Measurements from ENCODE around the gene IL11.
"Not testable (repeated sequence)": the region's sequence is repeated elsewhere in the genome, so short reads cannot be mapped to it uniquely, and the experiment has no call there.

Gene IL11

DNA sequence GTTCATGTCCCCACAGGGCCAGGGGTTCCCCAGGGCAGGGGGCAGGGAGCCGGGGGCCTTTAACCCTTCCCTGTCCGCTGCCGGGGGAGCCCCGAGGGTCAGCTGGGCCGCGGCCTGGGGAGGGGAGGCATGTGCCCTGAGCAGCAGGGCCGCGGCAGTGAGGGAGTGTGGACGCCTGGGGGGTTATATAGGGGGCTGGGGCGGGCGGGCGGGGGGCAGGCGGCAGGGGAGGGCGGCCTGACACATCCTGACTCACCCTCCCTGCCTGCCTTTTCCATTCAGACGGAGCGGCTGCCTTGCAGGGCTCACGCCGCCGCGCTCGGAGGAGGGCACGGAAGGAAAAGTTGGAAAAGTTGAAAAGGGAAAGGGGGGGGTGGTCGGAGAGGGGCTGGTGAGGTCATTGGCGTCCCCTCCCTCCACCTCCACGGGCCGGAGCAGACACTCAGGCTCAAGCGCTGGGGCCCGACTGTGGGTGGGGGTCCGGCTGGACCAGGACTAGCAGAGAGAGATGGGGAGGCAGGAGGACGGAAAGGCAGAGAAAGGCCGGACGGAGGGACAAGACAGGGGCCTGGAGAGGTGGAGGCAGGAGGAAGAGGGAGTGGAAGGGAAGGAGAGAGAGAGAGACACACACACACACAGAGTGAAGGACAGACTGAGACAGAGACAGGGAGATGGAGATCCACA is at the start of gene IL11:
Gene IL11, minus strand, starts transcription at position 159 of the 684 bp plus-strand sequence. Its CDS starts 153 bp downstream, at position 6.
- DNase-seq: no peak

DNA sequence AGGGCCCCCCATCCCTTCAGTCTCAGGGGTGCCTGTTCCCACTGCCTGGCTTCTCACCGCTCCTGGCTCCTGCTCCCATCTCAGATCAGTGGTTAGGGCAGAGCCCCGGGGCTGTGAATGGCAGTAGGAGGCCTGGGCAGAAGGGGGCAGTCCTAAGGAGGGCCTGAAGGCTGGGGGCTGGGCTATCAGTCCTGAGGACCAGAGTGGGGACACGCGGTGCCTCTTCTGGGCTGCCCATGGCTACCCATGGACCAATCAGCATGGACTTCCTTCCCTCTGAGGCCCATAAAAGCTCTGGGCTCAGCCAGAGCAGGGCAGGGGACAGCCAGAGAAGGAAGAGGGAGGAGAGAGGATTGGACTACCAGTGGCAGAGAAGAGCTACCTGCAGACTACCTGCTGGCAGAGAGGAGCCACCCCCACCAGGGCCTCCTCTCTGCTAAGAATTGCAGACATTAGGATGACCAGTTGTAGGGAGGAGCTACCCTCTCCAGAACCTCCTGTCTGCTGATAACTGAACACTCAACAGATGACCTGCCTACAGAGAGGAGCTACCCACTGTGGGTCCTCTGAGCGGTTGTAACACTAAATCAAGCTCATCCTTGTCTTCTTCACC is 49.5 kb upstream of the IL11 start:
- DNase-seq: no peak

DNA sequence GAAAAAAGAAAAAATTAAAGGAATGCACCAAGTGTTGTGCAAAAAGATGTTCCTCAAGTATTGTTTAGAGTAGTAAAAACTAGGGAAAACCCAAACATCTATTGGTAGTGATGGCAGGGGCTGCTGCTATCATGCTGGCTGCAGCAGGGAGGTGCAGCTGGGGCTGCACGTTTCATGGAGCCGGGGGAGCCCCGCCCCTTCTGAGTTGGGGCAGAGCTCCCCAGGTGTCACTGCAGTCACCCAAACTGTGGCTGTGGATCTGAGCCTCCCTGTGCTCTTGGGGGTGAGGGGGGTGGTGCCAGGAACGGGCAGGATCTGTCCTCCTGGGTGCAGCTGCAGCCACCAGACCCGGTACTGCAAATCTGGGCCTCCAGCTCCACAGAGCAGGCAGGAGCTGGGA is 48.8 kb upstream of the IL11 start:
- DNase-seq: no peak

DNA sequence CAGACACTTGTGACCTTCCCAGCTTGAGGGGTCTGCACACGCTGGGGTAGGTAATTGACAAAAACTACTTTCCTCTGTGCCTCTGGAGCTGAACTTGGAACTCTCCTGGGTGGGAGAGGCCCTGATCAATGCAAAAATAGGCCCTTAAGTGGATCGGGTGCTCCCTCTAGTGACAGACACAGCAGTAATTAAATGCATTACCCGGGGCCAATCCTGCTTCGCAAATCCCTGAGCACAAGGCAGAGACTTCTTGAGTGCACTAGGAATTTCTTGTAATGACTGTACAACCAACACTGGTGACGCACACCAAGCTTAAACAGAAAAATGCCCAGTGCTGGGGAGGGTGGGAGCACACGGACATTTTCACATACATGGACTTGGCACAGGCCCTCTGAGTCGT is 47.9 kb upstream of the IL11 start:
- no peak for DNase-seq

DNA sequence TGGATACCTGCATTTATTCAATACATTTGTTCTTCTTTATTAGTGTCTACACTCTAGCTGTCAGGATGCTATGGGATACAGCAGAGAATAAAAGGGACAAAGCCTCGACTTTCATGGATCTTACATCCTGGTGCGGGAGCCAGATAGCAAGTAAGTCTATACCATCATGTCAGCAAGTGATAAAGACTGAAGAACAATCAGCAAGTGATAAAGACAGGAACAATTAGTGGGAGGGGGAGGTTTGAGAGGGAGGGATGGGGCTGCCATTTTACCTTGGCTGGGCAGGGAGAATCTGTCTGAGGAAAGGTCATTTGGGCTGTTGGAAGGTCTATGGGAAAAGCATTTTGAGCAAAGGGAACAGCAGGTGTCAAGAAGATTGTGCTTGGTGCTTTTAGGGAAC is 39.9 kb upstream of the IL11 start:
- DNase-seq: no peak

DNA sequence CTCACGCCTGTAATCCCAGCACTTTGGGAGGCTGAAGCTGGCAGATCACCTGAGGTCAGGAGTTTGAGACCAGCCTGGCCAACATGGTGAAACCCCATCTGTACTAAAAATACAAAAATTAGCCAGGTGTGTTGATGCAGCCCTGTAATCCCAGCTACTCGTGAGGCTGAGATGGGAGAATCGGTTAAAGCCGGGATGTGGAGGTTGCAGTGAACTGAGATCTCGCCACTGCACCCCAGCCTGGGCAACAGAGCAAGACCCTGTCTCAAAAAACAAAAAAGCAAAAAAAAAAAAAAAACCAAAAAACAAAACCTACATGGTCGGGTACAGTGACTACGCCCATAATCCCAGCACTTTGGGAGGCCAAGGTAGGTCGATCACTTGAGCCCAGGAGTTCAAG is 38.9 kb upstream of the IL11 start:
- DNase-seq: not testable (repeated sequence)

DNA sequence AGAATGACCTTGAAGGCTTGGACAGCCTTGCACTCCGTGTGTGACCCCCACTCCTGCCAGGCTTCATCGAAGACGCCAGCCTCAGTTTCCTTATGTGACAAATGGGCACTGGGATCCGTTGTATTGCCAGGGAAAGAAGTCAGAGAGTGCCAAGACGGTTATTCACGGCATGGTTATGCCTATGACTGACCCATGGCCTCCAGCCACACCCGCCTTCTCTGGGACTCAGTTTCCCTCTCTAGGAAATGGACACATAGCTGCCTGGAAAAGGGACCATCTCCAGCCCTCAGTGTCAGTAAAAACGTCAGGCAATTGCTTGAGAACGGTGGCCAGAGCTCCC is 38.2 kb upstream of the IL11 start:
- DNase-seq: no peak

DNA sequence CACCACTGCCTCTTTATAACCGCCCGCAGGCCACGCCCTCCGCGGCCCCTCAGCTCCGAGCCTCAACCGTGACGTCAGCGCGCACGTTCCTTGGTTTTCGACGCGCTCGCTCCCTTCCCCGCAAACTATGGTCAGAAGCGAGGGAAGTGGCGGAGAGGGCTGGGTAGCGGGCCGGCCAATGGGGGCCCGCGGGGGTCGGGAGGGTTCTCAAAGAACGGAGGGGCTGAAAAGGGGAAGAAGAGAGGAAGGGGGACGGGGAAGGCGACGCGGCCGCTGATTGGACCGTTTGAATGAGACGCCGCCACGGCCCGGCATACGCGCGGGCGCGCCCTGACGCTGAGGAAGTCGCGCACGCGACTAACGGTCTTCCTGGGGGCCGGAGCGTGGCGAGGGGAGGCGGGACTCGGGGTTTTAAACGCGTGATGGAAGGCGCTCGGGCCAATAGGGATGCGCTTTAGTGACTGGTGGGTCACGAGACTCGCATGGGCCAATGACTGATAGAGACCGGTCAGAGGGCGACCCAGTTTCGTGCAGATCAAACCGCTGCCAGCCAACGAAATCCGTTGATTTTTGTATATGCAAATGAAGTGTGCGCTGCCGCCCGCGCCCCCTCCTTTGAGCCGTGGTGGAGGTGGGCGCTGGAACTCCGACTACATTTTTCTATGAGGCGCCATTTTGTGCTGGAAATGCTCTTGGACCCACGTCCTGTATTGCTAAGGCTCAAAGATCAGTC is 37.7 kb upstream of the IL11 start:
- DNase-seq: peak; percentile 97

DNA sequence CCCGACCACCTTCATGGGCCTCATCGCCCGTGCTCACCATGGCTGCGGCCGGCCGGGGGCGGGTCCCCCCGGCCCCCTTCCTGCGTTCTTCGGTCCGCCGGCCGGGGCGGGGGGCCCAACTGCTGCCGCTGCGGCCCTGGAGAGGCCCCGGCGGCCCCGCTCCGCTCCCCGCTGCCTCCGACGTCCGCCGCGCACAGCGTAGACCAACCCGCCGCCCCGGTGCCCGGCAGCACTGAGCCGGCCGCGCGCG is 37.2 kb upstream of the IL11 start, which contains the start of gene UBE2S:
Gene UBE2S, minus strand, starts transcription at position 239 of the 250 bp plus-strand sequence. Its CDS starts 199 bp downstream, at position 40.
- DNase-seq: not testable (repeated sequence)

DNA sequence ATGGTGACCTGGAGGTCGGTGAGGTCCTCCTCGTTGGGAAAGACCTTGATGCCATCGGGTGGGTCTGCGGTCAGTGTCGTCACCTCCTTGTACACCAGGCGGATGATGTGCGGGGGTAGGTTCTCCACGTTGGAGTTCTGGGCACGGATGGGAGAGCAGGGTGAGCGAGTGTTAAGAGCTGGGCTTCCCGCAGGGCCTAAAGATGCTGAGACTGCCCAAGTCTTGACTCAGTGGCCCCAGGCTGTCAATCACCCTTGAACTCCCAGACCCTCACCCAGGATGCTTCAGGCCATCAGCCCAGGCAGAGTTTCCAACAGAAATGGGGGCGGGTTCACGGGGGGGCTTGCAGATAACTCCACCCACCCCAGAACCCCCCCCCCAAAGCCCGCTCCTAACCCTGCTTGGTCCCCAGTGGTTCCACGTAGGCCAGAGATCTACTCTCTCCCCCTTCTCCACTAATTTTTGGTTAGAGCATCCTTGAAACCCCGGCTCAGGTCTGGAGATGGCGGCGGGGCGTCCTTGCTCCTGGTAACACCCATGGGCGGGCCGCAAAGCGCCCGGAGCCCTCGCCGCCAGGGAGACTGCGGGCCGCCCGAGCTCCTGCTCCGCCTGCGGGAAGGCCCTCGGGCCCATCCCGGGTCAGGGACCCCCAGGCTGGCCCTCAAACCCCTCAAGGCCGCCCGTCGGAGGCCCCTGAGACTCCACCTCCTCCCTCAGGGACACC is 36.7 kb upstream of the IL11 start:
- no peak for DNase-seq

DNA sequence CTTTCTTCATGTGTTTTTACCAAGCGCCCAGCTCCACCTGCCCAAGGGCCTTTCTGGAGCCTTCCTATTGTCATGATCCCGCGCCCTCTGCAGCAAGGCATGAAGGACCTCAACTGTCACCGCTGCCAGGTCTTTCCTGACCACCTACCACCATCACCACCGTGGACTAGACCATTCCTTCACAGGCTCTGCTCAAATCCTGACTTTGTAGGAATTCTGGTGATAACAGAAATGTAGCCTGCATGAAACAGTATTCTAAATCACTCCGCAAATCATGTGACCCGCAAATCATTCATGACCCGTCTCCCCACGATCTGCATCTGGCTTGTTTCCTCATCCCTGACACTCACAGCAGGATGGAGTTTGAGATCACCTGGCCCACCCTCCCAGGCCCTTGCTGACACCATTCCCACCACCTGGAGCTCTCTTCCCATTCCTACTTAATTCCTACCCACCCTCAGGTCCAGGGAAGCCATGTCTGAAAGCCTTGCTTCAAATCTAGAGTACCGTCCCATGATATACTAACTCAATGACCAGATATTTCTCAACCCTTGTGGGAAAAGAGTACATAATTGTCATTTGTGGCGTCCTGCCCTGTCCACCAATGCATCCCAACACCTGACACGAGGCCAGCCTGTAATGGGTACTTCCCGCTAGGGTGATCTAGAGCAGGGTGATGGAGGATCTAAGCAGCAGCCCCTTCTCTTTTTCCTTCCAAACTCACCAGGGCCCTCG is 36.0 kb upstream of the IL11 start:
- no peak for DNase-seq

DNA sequence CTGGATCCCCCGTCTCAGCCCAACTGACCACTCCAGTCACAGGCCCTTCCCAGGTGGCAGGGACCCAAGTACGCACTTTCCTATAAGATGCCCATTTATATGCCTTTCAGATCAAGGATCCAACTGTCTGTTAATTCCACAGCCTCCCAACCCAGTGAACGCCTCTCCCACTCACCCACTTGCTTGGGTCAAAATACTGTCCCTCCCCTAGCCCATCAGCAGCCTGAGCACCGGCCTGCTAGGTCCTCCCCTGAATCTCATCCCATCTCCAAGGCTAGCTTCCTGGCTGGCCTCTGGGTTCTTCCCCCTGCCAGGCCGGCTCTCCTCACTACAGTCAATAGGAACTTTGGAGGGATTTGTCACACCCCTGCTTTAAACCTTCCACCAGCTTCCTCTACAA is 35.4 kb upstream of the IL11 start:
- DNase-seq: no peak

DNA sequence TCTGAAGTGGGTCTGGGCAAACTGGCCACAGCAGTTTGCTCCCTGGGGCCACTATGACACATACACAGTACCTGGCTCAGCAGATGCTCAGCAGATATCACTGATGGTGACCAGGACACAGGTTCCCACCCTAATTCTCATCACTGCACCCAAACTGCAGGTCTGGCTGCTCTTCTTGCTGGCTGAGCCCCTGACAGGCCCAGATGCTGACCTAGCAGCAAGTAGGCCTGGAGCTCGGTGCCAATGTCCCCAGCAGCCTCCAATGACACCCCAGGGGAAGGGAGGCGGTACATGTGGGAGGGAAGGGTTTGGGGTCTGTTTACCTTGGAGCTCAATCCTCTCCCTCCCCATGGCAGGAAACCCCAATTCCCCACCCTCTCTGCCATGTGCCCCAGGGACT is 32.2 kb upstream of the IL11 start:
- DNase-seq: no peak

DNA sequence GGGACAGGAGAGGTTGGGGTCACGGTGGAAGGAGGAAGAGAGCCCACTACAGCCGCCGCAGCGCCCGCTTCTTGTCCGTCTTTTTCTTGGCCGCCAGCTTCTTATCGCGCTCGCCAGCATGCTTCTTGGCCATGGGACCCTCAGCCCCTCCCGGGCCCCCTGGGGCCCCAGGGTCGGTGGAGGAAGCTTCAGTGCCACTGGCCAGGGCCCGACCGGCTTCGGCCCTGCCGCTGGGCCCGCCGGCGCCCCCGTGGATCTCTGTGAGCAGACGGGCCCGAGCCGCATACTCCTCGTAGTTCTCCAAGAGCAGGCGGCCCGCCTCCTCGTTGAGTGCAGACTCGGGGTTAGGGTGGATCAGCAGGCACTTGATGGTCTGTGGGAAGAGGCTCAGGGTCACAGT is 31.1 kb upstream of the IL11 start:
- DNase-seq: not testable (repeated sequence)

DNA sequence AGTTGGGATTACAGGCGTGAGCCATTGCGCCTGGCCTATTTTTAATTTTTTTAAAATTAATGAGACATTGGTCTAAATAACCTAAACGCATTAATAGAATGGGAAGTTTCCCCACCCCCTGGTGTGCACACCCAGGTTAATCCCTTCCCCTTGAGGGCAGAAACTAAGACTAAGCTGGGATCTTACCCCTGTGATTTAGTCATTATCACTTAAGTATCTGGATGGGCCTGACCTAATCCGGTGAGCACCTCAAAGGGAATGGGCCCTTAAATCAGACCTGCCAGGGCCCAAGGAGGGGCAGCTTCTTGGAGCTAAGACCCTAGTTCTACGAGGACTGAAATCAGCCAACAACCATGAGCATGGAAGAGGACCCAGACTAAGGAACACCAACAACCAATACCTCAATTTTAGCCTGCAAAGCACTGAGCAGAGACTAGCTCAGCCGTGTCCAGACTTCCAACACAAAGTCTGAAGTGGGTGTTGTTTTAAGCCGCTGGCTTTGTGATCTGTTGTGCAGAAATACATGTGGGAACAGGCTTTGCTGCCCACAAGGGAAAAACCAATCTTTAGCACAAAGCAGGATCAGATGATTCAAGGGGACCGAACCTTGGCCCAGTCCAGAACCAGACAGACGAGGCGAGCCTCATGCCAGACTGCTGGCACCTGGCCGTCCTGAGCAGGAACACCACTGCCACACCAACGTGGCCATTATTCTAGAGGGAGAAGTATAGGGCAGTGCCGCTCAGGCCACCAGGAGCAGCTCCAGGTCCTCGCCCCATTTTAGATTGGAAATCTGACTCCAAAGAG is 30.2 kb upstream of the IL11 start:
- no peak for DNase-seq

DNA sequence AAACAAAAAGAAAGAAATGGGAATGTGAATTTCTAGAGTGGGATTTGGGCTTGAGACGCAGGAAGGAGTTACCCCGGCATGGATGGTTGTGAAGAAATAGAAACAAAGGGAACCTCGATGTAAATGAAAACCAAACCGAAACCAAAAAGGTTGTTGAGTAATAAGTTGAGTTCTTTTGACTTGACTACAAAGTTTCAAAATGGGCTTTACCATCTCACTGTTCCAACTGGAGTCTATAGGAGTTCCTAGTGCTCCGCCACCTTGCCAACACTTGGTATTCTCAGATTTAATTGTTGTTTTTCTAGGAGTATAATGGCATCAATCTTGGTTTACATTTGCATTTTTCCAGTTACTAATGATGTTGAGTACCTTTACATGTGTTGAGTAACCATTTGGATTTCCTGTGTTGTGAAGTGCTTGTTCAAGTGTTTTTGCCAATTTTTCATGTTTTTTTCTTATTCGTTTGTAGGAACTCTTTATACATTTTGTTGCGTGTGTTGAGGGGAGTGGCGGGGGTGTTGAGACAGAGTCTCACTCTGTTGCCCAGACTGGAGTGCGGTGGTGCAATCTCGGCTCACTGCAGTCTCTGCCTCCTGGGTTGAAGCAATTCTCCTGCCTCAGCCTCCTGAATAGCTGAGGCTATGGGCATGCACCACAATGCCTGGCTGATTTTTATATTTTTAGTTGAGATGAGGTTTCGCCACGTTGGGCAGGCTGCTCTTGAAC is 28.1 kb upstream of the IL11 start:
- DNase-seq: no peak

DNA sequence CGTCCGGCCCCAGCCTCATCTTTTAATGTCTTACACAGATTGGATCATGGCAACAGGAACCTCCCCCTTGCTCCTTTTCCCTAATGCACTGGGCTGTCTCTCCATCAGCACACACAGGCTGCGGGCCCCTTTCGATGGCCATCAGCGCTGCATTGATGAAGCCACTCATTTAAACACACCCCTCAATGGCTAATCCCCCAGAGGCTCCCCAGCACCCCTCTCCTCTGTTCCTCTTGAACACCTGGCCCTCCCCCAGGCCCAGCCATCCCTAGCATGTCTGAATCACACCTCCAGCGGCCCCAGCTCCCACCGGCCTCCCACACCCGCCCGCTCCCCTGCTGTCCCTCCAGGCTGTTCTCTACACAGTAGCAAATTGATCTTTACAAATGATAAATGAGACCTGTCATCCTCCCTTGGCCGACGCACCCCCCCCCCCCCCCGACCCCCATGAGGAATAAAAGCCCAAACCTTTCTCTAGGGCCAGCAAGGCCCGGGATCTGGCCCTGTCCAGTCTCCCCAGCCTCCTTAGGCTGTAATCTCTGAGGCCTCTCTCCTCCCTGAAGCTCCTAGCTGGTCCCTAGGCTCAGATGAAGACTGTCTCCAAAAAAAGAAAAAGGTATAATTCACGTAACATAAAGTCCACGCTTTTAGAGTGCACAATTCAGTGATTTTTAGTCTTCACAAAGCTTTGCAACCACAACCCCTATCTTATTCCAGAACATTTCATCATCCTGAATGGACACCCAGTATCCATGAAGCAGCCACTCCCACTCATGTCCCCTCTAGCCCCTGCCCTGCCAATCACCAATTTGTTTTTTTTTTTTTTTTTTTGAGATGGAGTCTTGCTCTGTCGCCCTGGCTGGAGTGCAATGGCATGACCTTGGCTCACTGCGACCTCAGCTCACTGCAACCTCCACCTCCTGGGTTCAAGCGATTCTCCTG is 22.8 kb upstream of the IL11 start:
- DNase-seq: no peak

DNA sequence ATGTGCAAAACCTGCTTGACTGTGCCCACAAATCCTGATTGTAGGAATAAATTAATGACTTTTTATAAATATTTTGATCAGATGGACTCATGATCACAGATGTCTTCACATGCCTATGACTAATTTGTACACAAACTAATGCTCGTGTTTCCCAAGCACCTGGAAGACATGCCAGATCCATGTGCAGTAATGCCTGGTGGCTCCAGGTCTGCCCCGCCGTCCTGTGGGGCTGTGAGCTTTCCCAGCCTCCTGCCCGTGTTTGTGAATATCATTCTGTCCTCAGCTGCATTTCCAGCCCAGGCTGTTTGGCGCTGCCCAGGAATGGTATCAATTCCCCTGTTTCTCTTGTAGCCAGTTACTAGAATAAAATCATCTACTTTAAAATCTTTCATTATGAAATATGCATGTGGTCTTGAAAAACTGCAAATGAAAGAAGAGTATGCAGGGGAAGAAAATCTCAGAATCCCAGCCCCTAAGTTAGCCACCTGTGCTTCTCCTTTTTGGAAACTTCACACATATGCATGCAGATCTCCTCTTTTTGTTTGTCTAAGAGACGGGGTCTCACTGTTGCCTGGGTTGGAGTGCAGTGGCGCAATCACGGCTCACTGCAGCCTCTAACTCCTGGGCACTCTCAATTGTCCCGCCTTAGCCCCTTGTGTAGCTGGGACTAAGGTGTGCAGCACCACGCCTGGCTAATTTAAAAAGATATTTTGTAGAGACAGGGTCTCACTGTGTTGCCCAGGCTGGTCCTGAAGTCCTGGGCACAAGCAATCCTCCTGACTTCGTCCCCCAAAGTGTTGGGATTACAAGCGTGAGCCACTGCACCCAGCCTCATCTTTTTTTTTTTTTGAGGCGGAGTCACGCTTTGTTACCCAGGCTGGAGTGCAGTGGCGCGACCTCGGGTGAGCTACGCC is 21.7 kb upstream of the IL11 start:
- no peak for DNase-seq

DNA sequence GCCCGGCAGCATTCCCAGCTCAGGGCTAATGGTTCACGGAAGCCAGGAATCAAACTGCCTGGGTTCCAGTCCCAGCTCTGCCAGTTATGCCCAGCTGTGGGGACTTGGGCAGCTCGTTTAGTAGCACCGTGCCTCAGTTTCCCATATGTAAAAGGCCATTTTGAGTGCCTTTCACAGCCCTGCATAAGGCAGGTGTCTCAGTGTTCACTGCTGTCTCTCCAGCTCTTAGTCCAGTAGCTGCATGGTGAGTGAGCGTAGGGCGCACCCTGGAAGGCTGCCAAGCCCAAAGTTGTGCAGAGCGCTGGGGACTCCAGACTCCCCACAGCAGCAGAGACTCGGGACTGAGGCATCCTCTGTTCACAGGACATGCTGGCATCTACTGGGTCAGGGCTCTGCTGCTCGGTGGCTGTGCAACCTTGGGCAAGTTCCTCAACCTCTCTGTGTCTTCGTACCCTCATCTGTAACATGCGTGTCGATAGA is 21.0 kb upstream of the IL11 start:
- no peak for DNase-seq
